HG03432 (cell line): ENCODE measurements around the gene SLAMF1.
"Not testable (repeated sequence)": the region's sequence is repeated elsewhere in the genome, so short reads cannot be mapped to it uniquely, and the experiment has no call there.

Source experiments
- ATAC-seq: cut with Tn5 transposase; IDR thresholded peaks from one replicate; pipeline ENCODE4 v1.9.1; 2021; ENCODE audit warnings: mild to moderate bottlenecking, moderate library complexity; ENCODE audit not compliant: unreplicated experiment

SLAMF1 gene

GRCh38 chr1:160567858-160568682, 78.8 kb downstream of the SLAMF1 start:
- no peak for ATAC-seq

GRCh38 chr1:160567341-160567740, 79.5 kb downstream of the SLAMF1 start:
- no peak for ATAC-seq

- no peak for ATAC-seq
Observed at GRCh38 chr1:160565564-160565963, 81.3 kb downstream of the SLAMF1 start.

- ATAC-seq, result not testable (repeated sequence)
Observed at GRCh38 chr1:160563230-160563629, 83.6 kb downstream of the SLAMF1 start.

- not testable (repeated sequence) for ATAC-seq
Observed at GRCh38 chr1:160562745-160563144, 84.1 kb downstream of the SLAMF1 start.

- no peak for ATAC-seq
Observed at GRCh38 chr1:160560806-160561205, 86.0 kb downstream of the SLAMF1 start.

- ATAC-seq, result no peak
Observed at GRCh38 chr1:160560045-160560705, 86.7 kb downstream of the SLAMF1 start.

GRCh38 chr1:160559437-160559836, 87.4 kb downstream of the SLAMF1 start:
- not testable (repeated sequence) for ATAC-seq

- no peak for ATAC-seq
Observed at GRCh38 chr1:160558660-160559380, 88.0 kb downstream of the SLAMF1 start.
